ENCODE results near the gene ZNF711.
"Not testable (repeated sequence)": the region's sequence is repeated elsewhere in the genome, so short reads cannot be mapped to it uniquely, and the experiment has no call there.

The ZNF711 gene

DNA sequence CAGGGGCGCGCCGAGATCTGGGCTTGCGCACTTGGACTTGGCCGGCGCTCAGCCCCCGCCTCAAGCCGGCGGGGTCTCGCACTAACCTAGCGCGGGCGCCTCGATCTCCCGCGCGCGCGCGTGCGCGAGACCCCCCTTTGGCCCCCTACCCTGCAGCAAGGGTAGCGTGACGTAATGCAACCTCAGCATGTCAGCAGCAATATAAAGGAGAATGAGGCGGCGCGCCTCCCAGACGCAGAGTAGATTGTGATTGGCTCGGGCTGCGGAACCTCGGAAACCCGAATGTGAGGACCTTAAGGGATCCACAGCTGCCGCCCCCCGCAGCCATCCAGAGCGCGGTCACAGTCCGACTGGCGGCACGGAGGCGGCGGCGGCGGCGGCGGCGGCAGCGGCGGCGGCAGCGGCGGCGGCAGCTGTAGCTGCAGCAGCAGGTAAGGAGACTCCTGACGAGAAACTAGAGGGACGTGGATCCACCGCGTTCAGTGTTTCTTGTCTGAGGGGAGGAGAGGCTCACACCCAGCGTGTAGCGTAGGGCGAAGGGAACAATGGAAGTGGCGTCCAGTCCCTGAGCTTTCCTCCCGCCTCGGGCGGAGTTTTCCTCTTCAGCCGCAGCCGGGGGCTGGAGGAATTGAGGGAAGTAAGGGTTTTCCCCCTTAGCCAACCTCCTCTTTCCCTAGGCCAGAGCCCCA is at the start of gene ZNF711, which contains the start of gene SATL1:
Gene ZNF711 (plus strand): TSS at position 231 of the 689 bp plus-strand sequence. CDS start 3,582 bp downstream, outside the sequence.
Gene SATL1 (minus strand): TSS at position 19 of the 689 bp plus-strand sequence. CDS start 134,811 bp downstream, outside the sequence.
- DNase-seq (ENCODE audit: low read depth), result no peak

DNA sequence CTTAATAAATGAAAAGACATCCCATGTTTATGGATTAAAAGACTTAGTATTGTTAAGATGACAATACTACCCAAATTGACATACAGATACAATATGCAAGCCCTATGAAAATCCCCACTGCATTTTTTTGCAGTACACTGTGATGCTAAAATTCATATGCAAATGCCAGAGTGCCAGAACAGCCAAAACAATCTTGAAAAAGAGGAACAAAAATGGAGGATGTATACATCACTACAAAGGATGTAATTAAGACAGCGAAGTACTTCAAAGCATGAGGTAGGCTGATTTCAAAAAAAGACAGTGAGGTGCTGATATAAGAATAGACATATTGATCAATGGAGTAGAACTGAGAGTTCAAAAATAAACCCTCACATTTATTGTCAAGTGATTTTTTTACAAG is 47.5 kb upstream of the ZNF711 start:
- no peak for DNase-seq (ENCODE audit: low read depth)

DNA sequence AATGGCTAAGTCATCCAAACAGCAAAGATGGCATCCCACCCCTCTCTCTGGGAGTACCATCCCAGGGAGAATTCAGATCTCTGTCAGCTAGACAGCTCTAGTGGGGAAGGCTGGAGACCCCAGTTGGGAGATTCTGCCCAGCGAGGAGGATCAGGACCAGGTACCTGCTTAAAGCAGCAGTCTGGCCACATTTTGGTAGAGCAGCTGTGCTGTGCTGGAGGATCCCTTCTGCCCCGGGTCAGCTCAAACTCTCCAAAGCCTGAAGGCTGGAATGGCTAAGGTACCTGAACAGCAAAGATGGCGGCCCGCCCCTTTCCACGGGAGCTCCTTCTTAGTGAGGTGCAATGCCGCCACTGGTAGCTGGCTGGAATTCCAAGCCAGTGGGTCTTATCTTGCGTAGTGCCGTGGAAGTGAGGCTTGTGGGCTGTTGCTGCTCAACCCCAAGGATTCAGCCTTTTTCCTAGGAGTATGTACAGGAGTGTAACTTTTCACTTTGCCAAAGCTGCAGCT is 40.3 kb upstream of the ZNF711 start:
- DNase-seq (ENCODE audit: low read depth), result no peak

DNA sequence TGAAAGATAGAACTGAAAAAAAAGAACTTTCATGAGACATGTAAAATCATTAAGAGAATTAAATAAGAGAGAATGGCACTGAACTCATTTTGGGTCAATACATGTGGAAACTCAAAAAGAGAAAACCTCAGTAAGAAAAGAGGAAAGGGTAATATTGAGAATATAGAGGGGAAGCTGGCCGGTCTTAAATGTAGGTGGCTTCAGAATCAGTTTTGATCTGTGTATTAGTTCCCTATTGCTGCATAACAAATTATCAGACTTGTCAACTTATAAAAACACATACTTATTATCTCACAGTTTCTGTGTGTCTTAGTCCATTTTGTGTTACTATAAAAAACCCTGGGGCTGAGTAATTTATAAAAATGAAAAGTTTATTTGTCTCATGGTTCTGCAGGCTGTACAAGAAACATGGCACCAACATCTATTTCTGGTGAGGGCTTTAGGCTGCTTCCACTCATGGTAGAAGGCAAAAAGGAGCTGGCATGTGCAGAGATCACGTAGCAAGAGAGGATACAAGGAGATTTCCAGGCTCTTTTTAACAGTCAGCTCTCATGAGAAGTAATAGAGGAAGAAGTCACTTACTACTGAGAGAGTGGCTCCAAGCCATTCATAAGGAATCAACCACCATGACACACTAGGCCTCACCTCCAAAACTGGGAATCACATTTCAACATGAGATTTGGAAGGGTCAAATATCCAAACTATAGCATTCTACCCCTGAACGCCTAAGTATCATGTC is 29.8 kb upstream of the ZNF711 start:
- DNase-seq (ENCODE audit: low read depth), result no peak

DNA sequence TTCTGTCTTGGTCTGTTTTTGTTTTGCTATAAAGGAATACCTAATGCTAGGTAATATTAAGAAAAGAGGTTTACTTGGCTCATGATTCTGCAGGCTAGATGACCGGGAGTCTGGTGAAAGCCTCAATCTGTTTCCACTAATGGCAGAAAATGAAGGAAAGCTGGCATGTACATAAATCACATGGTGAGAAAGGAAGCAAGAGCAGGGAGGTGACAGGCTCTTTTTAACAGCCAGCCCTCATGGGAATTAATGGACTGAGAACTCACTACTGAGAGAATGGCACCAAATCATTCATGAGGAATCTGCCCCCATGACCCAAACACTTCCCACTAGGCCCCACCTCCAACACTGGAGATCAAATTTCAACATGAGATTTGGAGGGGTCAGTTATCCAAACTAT is 27.8 kb upstream of the ZNF711 start:
- DNase-seq (ENCODE audit: low read depth), result no peak

DNA sequence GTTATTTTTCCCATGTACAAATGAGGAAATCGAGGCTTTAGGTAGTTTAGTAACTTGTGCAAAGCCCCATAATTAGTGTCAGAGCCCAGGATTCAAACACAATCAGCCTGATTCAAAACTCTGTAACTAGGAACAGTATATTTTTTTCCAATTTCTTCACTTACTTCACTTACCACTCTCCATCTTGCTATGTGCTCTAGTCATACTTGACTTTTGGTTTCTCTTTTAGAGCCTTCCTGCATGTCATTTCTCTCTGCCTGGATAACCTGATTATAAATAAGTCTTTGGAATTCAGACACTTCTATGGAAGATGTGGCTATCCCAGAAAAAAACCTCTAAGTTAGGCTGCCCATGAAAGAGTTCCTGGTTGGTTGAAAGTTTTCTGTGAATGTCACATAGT is 22.4 kb upstream of the ZNF711 start:
- no peak for DNase-seq (ENCODE audit: low read depth)

DNA sequence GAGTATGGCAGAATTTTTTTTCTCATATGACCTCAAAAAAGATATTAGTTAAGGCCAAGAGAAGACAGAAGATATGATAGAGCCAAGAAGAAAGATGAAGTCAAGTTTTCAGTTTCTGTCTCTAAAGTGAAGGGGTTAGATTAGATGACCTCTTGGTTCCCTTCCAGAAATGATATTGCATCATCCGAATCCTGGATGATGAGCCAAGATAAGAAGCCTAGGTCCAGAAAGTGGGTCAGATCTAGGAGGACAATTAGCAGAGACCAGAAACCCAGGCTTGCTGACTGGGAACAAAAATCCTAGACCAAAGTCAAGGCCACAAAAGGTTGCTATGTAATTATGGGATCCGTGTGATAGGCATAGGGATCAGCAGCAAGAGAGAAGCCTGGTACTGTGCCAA is 20.4 kb upstream of the ZNF711 start:
- DNase-seq (ENCODE audit: low read depth), result no peak

DNA sequence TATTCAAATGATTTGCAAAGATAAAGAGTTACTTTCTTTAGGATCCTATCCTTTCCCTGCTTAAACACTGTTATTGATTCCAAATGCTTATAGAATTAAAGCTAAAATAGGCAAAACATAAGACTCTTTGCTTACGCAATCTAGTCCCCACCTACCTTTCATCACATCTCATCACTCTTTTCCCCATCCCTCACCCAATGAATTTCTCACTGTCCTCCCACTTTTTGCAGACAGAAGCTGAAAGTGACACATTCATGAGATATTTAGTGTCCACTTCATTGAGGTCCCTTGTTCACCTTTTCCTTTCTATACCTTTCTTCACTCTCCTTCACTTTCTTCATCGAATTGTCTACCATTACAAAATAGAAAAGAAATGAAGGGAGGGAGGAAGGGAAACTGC is 636 bp upstream of the ZNF711 start:
- no peak for DNase-seq (ENCODE audit: low read depth)

DNA sequence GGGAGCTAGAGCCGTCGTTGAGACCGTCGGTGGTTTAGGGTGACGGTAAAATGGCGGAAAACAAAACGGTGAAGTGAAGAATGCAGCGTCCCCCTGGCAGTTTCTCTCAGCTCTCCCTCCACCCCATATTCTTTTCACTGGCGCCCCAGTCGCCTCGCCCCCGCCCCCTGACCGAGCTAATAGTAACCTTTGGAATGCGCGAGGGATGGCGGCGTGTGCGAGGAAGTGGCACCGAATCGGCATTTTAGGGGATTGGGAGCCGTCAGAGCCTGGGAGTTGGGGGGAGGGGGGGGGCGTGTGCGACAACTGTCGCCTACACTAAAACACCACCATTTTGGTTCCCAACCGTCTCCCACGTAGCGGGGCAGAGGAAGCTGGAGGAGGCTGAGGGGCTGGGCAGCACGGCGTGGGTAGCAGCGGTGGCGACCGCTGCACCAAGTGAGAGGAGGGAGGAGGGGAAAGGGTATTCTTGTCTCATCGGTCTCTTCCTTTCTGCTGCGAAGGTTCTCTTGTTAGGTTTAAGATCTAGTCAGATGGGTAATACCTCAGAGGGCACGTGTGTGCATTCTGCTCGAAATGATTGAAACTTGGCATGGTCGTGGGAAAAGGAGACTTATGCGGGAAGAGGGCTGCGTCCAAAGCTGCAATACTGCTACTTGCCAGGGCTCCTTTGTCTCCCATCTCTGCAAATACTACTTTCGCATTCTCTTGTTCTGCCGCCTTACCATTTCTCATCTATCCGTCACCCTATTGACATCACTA is 840 bp downstream of the ZNF711 start:
- no peak for DNase-seq (ENCODE audit: low read depth)

DNA sequence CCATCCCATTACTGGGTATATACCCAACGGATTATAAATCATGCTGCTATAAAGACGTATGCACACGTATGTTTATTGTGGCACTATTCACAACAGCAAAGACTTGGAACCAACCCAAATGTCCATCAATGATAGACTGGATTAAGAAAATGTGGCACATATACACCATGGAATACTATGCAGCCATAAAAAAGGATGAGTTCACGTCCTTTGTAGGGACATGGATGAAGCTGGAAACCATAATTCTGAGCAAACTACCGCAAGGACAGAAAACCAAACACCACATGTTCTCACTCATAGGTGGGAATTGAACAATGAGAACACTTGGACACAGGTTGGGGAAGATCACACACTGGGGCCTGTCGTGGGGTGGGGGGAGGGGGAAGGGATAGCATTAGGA is 41.5 kb downstream of the ZNF711 start:
- not testable (repeated sequence) for DNase-seq (ENCODE audit: low read depth)

DNA sequence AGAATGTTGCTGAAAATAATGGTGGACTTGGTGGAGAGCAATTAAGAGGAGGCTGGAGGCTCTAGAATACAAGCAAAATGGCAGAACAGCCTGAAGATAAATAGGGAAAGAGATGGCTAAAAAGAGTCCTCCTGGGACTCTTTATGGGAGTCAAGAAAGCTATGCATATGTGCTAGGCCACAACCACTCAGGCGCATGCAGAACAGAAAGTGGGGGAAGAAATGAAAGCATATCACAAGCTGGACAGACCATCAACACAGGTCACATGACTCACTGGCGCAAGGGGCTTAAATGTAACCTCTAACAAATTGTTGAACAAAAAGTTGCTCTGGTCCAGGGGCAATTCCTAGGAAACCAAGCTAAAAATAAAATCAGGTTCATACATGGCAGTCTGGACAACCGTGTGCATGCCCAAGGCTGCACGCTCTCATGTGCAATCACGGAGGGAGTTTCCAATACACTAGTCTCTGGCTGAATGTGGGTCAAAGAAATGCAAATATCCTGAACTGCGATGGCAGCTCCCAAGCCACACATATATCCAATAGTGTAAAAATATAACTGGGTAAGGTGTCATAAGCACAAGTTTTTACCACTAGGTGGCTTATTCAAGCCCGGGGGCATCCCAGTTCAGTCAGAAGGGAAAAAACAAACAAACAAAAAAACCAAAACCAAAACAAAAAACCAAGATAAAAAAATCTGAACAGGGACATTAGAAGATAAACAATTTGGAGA is 45.4 kb downstream of the ZNF711 start:
- no peak for DNase-seq (ENCODE audit: low read depth)

DNA sequence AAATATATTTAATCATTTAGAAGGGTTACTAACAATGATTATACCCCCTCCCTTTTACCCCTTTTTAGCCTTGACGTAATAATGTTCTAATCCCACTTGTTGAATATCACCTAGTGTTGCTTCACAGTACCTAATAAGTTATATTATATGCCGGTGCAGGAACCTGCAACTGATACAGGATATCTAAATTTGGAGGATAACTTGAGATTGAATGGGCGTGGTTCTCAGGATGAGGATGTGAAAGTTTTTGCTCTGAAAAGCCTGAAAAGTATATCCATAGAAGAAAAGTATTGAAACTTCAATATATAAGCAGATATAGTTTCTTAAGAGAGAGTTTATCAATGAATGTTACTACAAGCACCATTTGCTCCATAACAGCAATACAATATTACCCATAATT is 59.8 kb downstream of the ZNF711 start:
- DNase-seq (ENCODE audit: low read depth), result no peak

DNA sequence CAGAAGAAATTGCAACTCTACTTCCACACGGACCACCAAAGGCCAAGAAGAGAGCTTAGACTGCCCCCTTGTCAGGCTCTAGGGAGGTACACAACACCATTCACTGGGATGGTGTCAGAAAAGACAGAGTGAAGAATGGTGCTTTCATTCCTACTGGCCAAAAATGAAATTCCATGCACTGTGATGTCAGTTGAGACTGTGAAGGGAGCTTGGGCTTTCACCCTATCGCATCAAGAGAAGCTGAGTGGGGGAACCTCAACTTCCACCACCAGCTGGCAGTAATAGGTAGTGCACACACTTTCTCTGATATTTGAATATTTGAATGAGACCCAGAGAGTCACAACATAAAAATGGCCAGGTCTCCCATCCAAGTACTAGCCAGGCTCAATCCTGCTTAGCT is 65.9 kb downstream of the ZNF711 start:
- DNase-seq (ENCODE audit: low read depth), result no peak

DNA sequence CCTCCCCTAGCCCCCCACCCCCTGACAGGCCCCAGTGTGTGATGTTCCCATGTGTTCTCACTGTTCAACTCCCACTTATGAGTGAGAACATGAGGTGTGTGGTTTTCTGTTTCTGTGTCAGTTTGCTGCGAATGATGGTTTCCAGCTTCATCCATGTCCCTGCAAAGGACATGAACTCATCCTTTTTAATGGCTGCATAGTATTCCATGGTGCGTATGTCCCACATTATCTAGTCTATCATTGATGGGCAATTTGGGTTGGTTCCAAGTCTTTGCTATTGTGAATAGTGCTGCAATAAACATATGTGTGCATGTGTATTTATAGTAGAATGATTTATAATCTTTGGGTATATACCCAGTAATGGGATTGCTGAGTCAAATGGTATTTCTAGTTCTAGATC is 67.6 kb downstream of the ZNF711 start:
- DNase-seq (ENCODE audit: low read depth), result not testable (repeated sequence)

All from HS-27A (cell line).